HepG2 (cell line): ENCODE results near the gene COL9A3. TPM values are rescaled to one million over a fixed set of nuclear protein-coding genes. Genes with fewer than 3 reads are reported as not detected.

Experiments used
- BHLHE40 ChIP-seq: IDR thresholded peaks from 2 replicates; pipeline ENCODE4 v1.6.1; 2011; ENCODE audit warnings: low read length, improper control_type of control experiment
- CC2D1A ChIP-seq: sonication (generic); formaldehyde crosslinking; IDR thresholded peaks from 2 replicates; pipeline ENCODE4 v1.8.1; 2023; ENCODE audit warnings: mild to moderate bottlenecking, missing genetic modification reagents
- CCAR2 ChIP-seq: fragments of 200-400 bp; formaldehyde crosslinking; optimal IDR thresholded peaks from 2 replicates; pipeline ENCODE3; 2018; ENCODE audit warnings: low read depth, mild to moderate bottlenecking, low read length, moderate library complexity
- GABPA ChIP-seq, 2 experiments: IDR thresholded peaks; 2 replicates each; pipeline ENCODE4 v1.6.1; 2011 to 2016; ENCODE audit warnings: low read depth in 2 of 2, low read length in 1 of 2, missing biosample characterization in 1 of 2, missing genetic modification characterization in 1 of 2
- HNRNPUL1 ChIP-seq: fragments of 200-400 bp; formaldehyde crosslinking; IDR thresholded peaks from 2 replicates; pipeline ENCODE4 v1.6.1; 2017; ENCODE audit warnings: low read depth, mild to moderate bottlenecking, low read length, moderate library complexity
- KDM5A ChIP-seq: fragments of 200-600 bp; sonication (generic); IDR thresholded peaks from 2 replicates; pipeline ENCODE4 v1.7.0; 2018; ENCODE audit warnings: antibody characterized with exemption, mild to moderate bottlenecking, low read length, borderline replicate concordance
- MBD4 ChIP-seq: IDR thresholded peaks from 2 replicates; pipeline ENCODE4 v1.6.1; 2012; ENCODE audit warnings: low read length, inconsistent platforms, borderline replicate concordance
- MYNN ChIP-seq: sonication (generic); formaldehyde crosslinking; IDR thresholded peaks from 2 replicates; pipeline ENCODE4 v1.4.0; 2020; ENCODE audit warnings: mild to moderate bottlenecking, low read depth, missing genetic modification reagents
- NCOA1 ChIP-seq: sonication (generic); formaldehyde crosslinking; IDR thresholded peaks from 2 replicates; pipeline ENCODE4 v1.9.0; 2021; ENCODE audit warnings: missing genetic modification reagents
- RFX5 ChIP-seq: IDR thresholded peaks from 2 replicates; pipeline ENCODE4 v1.6.1; 2011; ENCODE audit warnings: low read depth, low read length, improper control_type of control experiment
- TBL1XR1 ChIP-seq: fragments of 150-350 bp; IDR thresholded peaks from 2 replicates; pipeline ENCODE4 v1.6.1; 2014; ENCODE audit warnings: borderline replicate concordance, low read length; ENCODE audit not compliant: partially characterized antibody
- ZFY ChIP-seq: sonication (generic); formaldehyde crosslinking; IDR thresholded peaks from 2 replicates; pipeline ENCODE4 v1.4.0; 2020; ENCODE audit warnings: missing genetic modification reagents
- ZNF205 ChIP-seq: IDR thresholded peaks from 2 replicates; pipeline ENCODE4 v1.6.1; 2018; ENCODE audit warnings: missing biosample characterization, missing genetic modification reagents
- ZNF3 ChIP-seq: IDR thresholded peaks from 2 replicates; pipeline ENCODE4 v1.7.0; 2017; ENCODE audit warnings: inconsistent platforms
- ZNF350 ChIP-seq: sonication (generic); formaldehyde crosslinking; IDR thresholded peaks from 2 replicates; pipeline ENCODE4 v1.4.0; 2020; ENCODE audit warnings: mild to moderate bottlenecking, low read depth, missing genetic modification reagents, borderline replicate concordance
- ZNF432 ChIP-seq: sonication (generic); formaldehyde crosslinking; IDR thresholded peaks from 2 replicates; pipeline ENCODE4 v1.5.0; 2020; ENCODE audit warnings: missing genetic modification reagents, mild to moderate bottlenecking, borderline replicate concordance
- ZNF501 ChIP-seq: sonication (generic); formaldehyde crosslinking; IDR thresholded peaks from 2 replicates; pipeline ENCODE4 v1.5.1; 2020; ENCODE audit warnings: mild to moderate bottlenecking, moderate library complexity, missing genetic modification reagents
- ZNF562 ChIP-seq: sonication (generic); formaldehyde crosslinking; IDR thresholded peaks from 2 replicates; pipeline ENCODE4 v1.8.0; 2022; ENCODE audit warnings: missing genetic modification reagents, borderline replicate concordance
- ZNF709 ChIP-seq: sonication (generic); formaldehyde crosslinking; IDR thresholded peaks from 2 replicates; pipeline ENCODE4 v1.5.0; 2020; ENCODE audit warnings: mild to moderate bottlenecking, missing genetic modification reagents
- ZNF724P ChIP-seq: sonication (generic); formaldehyde crosslinking; IDR thresholded peaks from 2 replicates; pipeline ENCODE4 v1.8.0; 2022; ENCODE audit warnings: missing genetic modification reagents, borderline replicate concordance
- ZNF749 ChIP-seq: sonication (generic); formaldehyde crosslinking; IDR thresholded peaks from 2 replicates; pipeline ENCODE4 v1.8.0; 2022; ENCODE audit warnings: mild to moderate bottlenecking, missing genetic modification reagents, moderate library complexity, borderline replicate concordance
- ZNF75D ChIP-seq: sonication (generic); formaldehyde crosslinking; IDR thresholded peaks from 2 replicates; pipeline ENCODE4 v1.8.1; 2023; ENCODE audit warnings: missing genetic modification reagents, mild to moderate bottlenecking, borderline replicate concordance
- ZSCAN12 ChIP-seq: sonication (generic); formaldehyde crosslinking; IDR thresholded peaks from 2 replicates; pipeline ENCODE4 v1.9.0; 2021; ENCODE audit warnings: mild to moderate bottlenecking, missing genetic modification reagents
- polyA plus RNA-seq, 8 experiments: library from polyadenylated mRNA; depleted of rRNA in 3 of 8; stranded (reverse) in 7 of 8; unstranded in 1 of 8; fragments of >200 nt; fragmentation: Illumina TruSeq in 4 of 8; extraction: Trizol in 4 of 8; gene quantifications; 2 replicates each; pipeline versions ENCODE4 v1.2.1 to v1.2.3, GENCODE V29; 2011 to 2016; ENCODE audit warnings: low read depth in 4 of 8, missing spikeins in 1 of 8, mixed read lengths in 1 of 8; ENCODE audit not compliant: insufficient read depth in 1 of 8
- total RNA-seq, 5 experiments: library from RNA; depleted of rRNA; stranded (reverse); fragments of >200 nt; fragmentation: Illumina TruSeq; extraction: Trizol; gene quantifications; 2 replicates each; pipeline ENCODE4 v1.2.3, GENCODE V29; 2016; ENCODE audit warnings: low read depth in 1 of 5
- TF ChIP-seq, protein P1 (sequence below): sonication (generic); formaldehyde crosslinking; IDR thresholded peaks from 2 replicates; pipeline ENCODE4 v1.5.0; 2020; ENCODE audit warnings: mild to moderate bottlenecking, missing genetic modification reagents
- TF ChIP-seq, protein P2 (sequence below): sonication (generic); formaldehyde crosslinking; IDR thresholded peaks from 2 replicates; pipeline ENCODE4 v1.5.0; 2020; ENCODE audit warnings: missing genetic modification reagents
- TF ChIP-seq, protein P3 (sequence below): sonication (generic); formaldehyde crosslinking; conservative IDR thresholded peaks from 2 replicates; pipeline ENCODE4 v1.8.0; 2022; ENCODE audit warnings: mild to moderate bottlenecking, moderate library complexity, missing genetic modification reagents

Gene COL9A3
- total and polyA plus RNA-seq, 2 of the 13 experiments (the other 11 are each of a cell fraction or from before 2014, with no cell fraction given), result 155 to 204 TPM

DNA sequence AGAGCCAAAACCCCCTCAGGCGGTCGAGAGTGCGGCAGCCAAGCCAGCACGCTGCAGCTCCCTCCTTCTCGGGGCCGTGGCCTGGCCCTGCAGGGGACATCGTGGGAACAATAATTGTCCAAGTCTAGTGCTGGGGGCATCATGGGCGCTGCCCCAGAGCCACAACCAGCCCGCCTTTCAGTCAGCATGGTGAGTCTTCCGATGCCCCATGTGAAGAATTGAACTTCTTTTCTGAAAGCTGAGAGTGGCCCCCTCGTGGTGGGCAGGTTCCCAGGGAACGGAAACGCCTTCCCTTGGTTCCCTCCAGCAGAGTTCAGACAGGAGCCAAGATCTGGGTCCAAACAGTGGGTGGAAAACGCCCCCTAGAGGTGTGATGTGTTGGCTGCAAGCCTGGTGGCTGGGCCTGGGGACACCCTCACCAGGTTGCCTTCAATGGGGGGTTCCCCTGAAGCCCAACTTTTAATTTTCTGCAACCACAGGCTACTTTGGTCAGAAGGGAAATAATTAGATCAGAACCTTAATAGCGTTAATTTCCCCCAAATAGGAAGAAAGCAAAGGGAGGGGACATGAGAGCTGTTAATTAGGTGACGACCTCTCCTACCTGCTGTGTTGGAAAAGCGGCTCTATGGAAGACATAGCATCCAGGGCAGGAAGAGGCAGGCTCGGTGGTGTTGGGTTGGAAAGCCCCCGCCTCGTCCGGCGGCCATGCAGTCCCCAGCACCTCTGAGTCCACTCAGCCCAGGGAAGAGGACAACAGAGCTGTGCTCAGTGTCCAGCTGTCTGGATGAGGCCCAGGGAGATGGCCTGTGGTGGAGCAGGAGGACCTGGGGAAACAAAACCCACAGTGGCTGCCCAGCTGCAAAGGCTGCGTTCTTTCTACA is 25.3 kb upstream of the COL9A3 start (continued):
- TF ChIP-seq ZSCAN12 (CRISPR knock-in tag), result no peak
- peak; percentile 93 for TF ChIP-seq ZNF205 (CRISPR knock-in tag)
- TF ChIP-seq GABPA (IDR thresholded peaks at IDR 0.05; ENCODE audit: low read depth, low read length), result no peak
- peak; percentile 74 for TF ChIP-seq GABPA (CRISPR knock-in tag; IDR thresholded peaks at IDR 0.05; ENCODE audit: low read depth)
- TF ChIP-seq CC2D1A (CRISPR knock-in tag), result no peak
- TF ChIP-seq ZNF562, result no peak
- no peak for TF ChIP-seq ZNF709
- TF ChIP-seq CCAR2, result no peak
- peak; percentile 14; the same call in 1 of the 2 replicates for TF ChIP-seq ZNF724P (CRISPR knock-in tag)
- peak; percentile 59; the same call in 1 of the 2 replicates for TF ChIP-seq ZNF501 (CRISPR knock-in tag)
- no peak for TF ChIP-seq RFX5
- TF ChIP-seq, protein P1, sequence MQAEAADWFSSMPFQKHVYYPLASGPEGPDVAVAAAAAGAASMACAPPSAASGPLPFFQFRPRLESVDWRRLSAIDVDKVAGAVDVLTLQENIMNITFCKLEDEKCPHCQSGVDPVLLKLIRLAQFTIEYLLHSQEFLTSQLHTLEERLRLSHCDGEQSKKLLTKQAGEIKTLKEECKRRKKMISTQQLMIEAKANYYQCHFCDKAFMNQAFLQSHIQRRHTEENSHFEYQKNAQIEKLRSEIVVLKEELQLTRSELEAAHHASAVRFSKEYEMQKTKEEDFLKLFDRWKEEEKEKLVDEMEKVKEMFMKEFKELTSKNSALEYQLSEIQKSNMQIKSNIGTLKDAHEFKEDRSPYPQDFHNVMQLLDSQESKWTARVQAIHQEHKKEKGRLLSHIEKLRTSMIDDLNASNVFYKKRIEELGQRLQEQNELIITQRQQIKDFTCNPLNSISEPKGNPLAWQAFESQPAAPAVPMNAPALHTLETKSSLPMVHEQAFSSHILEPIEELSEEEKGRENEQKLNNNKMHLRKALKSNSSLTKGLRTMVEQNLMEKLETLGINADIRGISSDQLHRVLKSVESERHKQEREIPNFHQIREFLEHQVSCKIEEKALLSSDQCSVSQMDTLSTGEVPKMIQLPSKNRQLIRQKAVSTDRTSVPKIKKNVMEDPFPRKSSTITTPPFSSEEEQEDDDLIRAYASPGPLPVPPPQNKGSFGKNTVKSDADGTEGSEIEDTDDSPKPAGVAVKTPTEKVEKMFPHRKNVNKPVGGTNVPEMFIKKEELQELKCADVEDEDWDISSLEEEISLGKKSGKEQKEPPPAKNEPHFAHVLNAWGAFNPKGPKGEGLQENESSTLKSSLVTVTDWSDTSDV (CRISPR knock-in tag), result no peak
- TF ChIP-seq MYNN (CRISPR knock-in tag), result peak; percentile 89
- no peak for TF ChIP-seq MBD4
- TF ChIP-seq ZNF432 (CRISPR knock-in tag), result no peak
- TF ChIP-seq ZFY, result peak; percentile 60
- TF ChIP-seq TBL1XR1, result no peak
- TF ChIP-seq ZNF3, result no peak
- no peak for TF ChIP-seq KDM5A
- TF ChIP-seq NCOA1 (CRISPR knock-in tag), result no peak
- no peak for TF ChIP-seq ZNF749 (CRISPR knock-in tag)
- TF ChIP-seq ZNF350 (CRISPR knock-in tag), result peak; percentile 90; the same call in 1 of the 2 replicates
- TF ChIP-seq HNRNPUL1, result no peak
- TF ChIP-seq, protein P2, sequence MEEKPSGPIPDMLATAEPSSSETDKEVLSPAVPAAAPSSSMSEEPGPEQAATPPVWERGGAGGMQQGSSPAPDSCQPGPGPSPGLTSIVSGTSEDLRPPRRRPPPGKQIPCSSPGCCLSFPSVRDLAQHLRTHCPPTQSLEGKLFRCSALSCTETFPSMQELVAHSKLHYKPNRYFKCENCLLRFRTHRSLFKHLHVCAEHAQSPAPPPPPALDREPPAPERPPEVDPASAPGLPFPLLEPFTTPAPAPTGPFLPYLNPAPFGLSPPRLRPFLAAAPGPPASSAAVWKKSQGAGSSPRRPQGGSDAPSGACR, result no peak
- TF ChIP-seq BHLHE40, result no peak; the same call in 1 of the 2 replicates
- TF ChIP-seq, protein P3, sequence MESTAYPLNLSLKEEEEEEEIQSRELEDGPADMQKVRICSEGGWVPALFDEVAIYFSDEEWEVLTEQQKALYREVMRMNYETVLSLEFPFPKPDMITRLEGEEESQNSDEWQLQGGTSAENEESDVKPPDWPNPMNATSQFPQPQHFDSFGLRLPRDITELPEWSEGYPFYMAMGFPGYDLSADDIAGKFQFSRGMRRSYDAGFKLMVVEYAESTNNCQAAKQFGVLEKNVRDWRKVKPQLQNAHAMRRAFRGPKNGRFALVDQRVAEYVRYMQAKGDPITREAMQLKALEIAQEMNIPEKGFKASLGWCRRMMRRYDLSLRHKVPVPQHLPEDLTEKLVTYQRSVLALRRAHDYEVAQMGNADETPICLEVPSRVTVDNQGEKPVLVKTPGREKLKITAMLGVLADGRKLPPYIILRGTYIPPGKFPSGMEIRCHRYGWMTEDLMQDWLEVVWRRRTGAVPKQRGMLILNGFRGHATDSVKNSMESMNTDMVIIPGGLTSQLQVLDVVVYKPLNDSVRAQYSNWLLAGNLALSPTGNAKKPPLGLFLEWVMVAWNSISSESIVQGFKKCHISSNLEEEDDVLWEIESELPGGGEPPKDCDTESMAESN (CRISPR knock-in tag), result 0 out of 2 replicates have a peak, but pooled peaks have one; percentile 43
- TF ChIP-seq ZNF75D (CRISPR knock-in tag), result no peak
